ENCODE measurements around the gene CNN3.

The CNN3 gene

GRCh38 chr1:94961988-94962387, 35.1 kb upstream of the CNN3 start:
- 96 to 97% methylated on average over 1 to 2 of the region's 3 CpGs for WGBS, 2 experiments
- no peaks in the 10 kb centered on the region for H3K9me3 ChIP-seq (ENCODE audit: control insufficient read depth, low read length)
- no peaks in the 10 kb centered on the region for H3K27me3 ChIP-seq (ENCODE audit: control insufficient read depth, insufficient read depth, low read length, poor library complexity, severe bottlenecking)
- no peaks in the 10 kb centered on the region for H3K4me1 ChIP-seq (ENCODE audit: control insufficient read depth, insufficient read depth, low read length)
- H3K36me3 ChIP-seq (ENCODE audit: control insufficient read depth, insufficient read depth, low read length), result no peaks in the 10 kb centered on the region
- no peak overlapping the region for H3K27ac ChIP-seq (ENCODE audit: insufficient read depth, low read depth, low read length, poor library complexity, severe bottlenecking)
- H3K4me3 ChIP-seq (ENCODE audit: insufficient read depth, low read depth, low read length), result no peak overlapping the region

- no peaks in the 10 kb centered on the region for H3K27me3 ChIP-seq (ENCODE audit: control insufficient read depth, insufficient read depth, low read length, poor library complexity, severe bottlenecking)
Measured at GRCh38 chr1:94961582-94961981, 34.7 kb upstream of the CNN3 start.

GRCh38 chr1:94958081-94958480, 31.2 kb upstream of the CNN3 start:
- H3K36me3 ChIP-seq (ENCODE audit: control insufficient read depth, insufficient read depth, low read length), result no peaks in the 10 kb centered on the region
- 93 to 100% methylated on average over 1 of the region's 1 CpG for WGBS, 2 experiments
- no peaks in the 10 kb centered on the region for H3K9me3 ChIP-seq (ENCODE audit: control insufficient read depth, low read length)
- no peak overlapping the region for H3K4me3 ChIP-seq (ENCODE audit: insufficient read depth, low read depth, low read length)
- H3K4me1 ChIP-seq (ENCODE audit: control insufficient read depth, insufficient read depth, low read length), result peaks cover 17% of the 10 kb centered on the region
- no peak overlapping the region for H3K27ac ChIP-seq (ENCODE audit: insufficient read depth, low read depth, low read length, poor library complexity, severe bottlenecking)
- no peaks in the 10 kb centered on the region for H3K27me3 ChIP-seq (ENCODE audit: control insufficient read depth, insufficient read depth, low read length, poor library complexity, severe bottlenecking)

More at GRCh38 chr1:94961582-94961981, 34.7 kb upstream of the CNN3 start:
- H3K4me3 ChIP-seq (ENCODE audit: insufficient read depth, low read depth, low read length), result no peak overlapping the region
- H3K36me3 ChIP-seq (ENCODE audit: control insufficient read depth, insufficient read depth, low read length), result no peaks in the 10 kb centered on the region
- H3K27ac ChIP-seq (ENCODE audit: insufficient read depth, low read depth, low read length, poor library complexity, severe bottlenecking), result no peak overlapping the region
- no peaks in the 10 kb centered on the region for H3K9me3 ChIP-seq (ENCODE audit: control insufficient read depth, low read length)
- WGBS, 2 experiments, result 84 to 90% methylated on average over 6 to 7 of the region's 7 CpGs
- H3K4me1 ChIP-seq (ENCODE audit: control insufficient read depth, insufficient read depth, low read length), result no peaks in the 10 kb centered on the region

- H3K27me3 ChIP-seq (ENCODE audit: control insufficient read depth, insufficient read depth, low read length, poor library complexity, severe bottlenecking), result no peaks in the 10 kb centered on the region
- H3K4me1 ChIP-seq (ENCODE audit: control insufficient read depth, insufficient read depth, low read length), result peaks cover 17% of the 10 kb centered on the region
- 83 to 86% methylated on average over 6 of the region's 6 CpGs for WGBS, 2 experiments
- no peaks in the 10 kb centered on the region for H3K9me3 ChIP-seq (ENCODE audit: control insufficient read depth, low read length)
- H3K4me3 ChIP-seq (ENCODE audit: insufficient read depth, low read depth, low read length), result no peak overlapping the region
- no peaks in the 10 kb centered on the region for H3K36me3 ChIP-seq (ENCODE audit: control insufficient read depth, insufficient read depth, low read length)
- no peak overlapping the region for H3K27ac ChIP-seq (ENCODE audit: insufficient read depth, low read depth, low read length, poor library complexity, severe bottlenecking)
Measured at GRCh38 chr1:94955767-94956632, 29.1 kb upstream of the CNN3 start.

DNA sequence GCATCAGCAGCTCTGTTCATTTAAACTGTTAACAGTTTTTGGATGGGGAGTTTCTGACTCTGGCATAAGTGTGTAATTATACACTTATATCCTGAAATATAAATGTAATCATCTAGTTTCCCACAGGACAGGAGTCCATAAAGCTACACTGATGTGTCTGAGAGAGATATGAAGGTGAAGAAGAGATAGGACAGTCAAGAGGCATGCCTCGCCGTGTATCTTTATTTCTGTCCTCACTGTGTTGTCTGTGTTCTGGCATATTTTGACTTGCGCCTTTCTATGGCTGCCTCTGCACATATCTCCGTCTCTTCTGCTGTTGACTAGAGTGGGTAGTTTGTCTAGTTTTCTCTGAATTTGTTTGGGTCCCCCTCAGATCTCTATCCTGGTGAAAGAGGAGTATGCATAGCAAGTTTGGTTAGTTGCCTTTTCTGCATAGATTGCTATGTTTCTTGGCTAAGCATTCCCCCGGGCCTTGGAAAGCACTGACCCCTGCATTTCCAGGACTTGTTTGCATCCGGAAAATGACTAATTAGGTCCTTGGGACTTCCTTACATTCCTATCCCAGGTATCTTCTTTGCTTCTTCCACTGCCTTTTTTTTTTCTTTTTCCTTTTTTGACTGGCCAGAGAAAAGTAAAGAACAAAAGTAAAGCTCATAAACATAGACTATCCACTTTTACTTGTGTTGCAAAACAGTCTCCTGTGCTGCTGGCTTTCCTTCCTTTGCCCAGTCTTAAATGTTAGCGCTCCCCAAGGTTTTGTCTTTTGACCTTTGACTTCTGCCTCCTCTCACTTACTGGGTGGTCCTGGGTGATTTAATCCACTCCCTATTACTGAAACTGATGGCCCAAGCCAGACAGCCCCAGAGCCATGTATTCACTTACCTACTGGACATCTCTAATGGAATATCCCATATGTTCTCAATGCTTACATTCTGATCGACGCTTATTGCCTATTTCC, 27.6 kb upstream of the CNN3 start:
- peaks cover 17% of the 10 kb centered on the region for H3K4me1 ChIP-seq (ENCODE audit: control insufficient read depth, insufficient read depth, low read length)
- no peaks in the 10 kb centered on the region for H3K36me3 ChIP-seq (ENCODE audit: control insufficient read depth, insufficient read depth, low read length)
- no peaks in the 10 kb centered on the region for H3K9me3 ChIP-seq (ENCODE audit: control insufficient read depth, low read length)
- WGBS, 2 experiments, result 75 to 77% methylated on average over 9 of the region's 9 CpGs
- H3K27ac ChIP-seq (ENCODE audit: insufficient read depth, low read depth, low read length, poor library complexity, severe bottlenecking), result peak overlapping the region; percentile 26
- H3K27me3 ChIP-seq (ENCODE audit: control insufficient read depth, insufficient read depth, low read length, poor library complexity, severe bottlenecking), result no peaks in the 10 kb centered on the region
- H3K4me3 ChIP-seq (ENCODE audit: insufficient read depth, low read depth, low read length), result no peak overlapping the region

- 88 to 93% methylated on average over 6 of the region's 6 CpGs for WGBS, 2 experiments
- Histone ChIP-seq H3K4me3 (ENCODE audit: insufficient read depth, low read depth, low read length) (no peak overlapping the region), H3K27ac (ENCODE audit: insufficient read depth, low read depth, low read length, poor library complexity, severe bottlenecking) (no peak overlapping the region)
Measured at GRCh38 chr1:94953746-94954145, 26.8 kb upstream of the CNN3 start.

GRCh38 chr1:94953107-94953506, 26.2 kb upstream of the CNN3 start:
- Histone ChIP-seq H3K27ac (ENCODE audit: insufficient read depth, low read depth, low read length, poor library complexity, severe bottlenecking) (no peak overlapping the region), H3K36me3 (ENCODE audit: control insufficient read depth, insufficient read depth, low read length) (no peaks in the 10 kb centered on the region), H3K9me3 (ENCODE audit: control insufficient read depth, low read length) (no peaks in the 10 kb centered on the region), H3K4me1 (ENCODE audit: control insufficient read depth, insufficient read depth, low read length) (peaks cover 17% of the 10 kb centered on the region), H3K4me3 (ENCODE audit: insufficient read depth, low read depth, low read length) (no peak overlapping the region), H3K27me3 (ENCODE audit: control insufficient read depth, insufficient read depth, low read length, poor library complexity, severe bottlenecking) (no peaks in the 10 kb centered on the region)

More at GRCh38 chr1:94953746-94954145, 26.8 kb upstream of the CNN3 start:
- Histone ChIP-seq H3K4me1 (ENCODE audit: control insufficient read depth, insufficient read depth, low read length) (peaks cover 17% of the 10 kb centered on the region), H3K27me3 (ENCODE audit: control insufficient read depth, insufficient read depth, low read length, poor library complexity, severe bottlenecking) (no peaks in the 10 kb centered on the region), H3K36me3 (ENCODE audit: control insufficient read depth, insufficient read depth, low read length) (no peaks in the 10 kb centered on the region), H3K9me3 (ENCODE audit: control insufficient read depth, low read length) (no peaks in the 10 kb centered on the region)

- Histone ChIP-seq H3K9me3 (ENCODE audit: control insufficient read depth, low read length) (no peaks in the 10 kb centered on the region), H3K27me3 (ENCODE audit: control insufficient read depth, insufficient read depth, low read length, poor library complexity, severe bottlenecking) (no peaks in the 10 kb centered on the region), H3K27ac (ENCODE audit: insufficient read depth, low read depth, low read length, poor library complexity, severe bottlenecking) (no peak overlapping the region), H3K4me1 (ENCODE audit: control insufficient read depth, insufficient read depth, low read length) (peaks cover 17% of the 10 kb centered on the region), H3K36me3 (ENCODE audit: control insufficient read depth, insufficient read depth, low read length) (no peaks in the 10 kb centered on the region), H3K4me3 (ENCODE audit: insufficient read depth, low read depth, low read length) (no peak overlapping the region)
- WGBS, 2 experiments, result 92 to 95% methylated on average over 5 of the region's 5 CpGs
Measured at GRCh38 chr1:94952539-94952938, 25.6 kb upstream of the CNN3 start.

DNA sequence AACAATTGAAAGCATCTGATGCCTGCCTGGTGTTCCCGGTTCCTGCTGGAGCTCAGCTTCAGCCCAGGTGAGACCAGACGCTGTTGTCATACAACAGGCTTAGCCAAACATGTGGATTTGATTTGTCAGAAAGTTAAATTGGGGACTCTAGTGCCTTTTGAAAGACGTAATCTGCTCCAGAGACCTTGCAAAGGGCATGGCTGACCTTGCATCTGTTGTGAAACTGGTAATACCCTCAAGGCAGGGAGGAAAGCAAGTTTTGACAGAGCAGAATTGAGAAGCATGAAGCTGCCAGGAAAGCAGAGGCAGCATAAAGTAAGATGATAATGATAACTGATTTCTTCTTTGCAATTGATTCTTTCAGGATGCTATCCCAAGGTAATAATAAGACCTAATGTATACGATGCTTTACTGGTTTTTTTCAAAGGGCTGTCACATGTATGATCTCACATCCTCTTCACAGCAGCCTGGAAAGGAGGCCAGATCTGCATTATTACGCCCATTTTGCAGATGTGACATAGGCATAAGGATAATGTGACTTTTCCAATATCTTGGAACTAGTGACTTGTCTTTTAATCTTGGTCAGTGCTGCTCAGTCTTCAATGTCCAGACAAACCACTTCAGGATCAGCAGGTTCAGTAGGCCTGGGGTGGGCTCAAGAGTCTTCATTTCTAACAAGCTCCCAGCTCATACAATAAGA, 24.7 kb upstream of the CNN3 start:
- WGBS, 2 experiments, result 93 to 94% methylated on average over 5 of the region's 5 CpGs
- no peaks in the 10 kb centered on the region for H3K27me3 ChIP-seq (ENCODE audit: control insufficient read depth, insufficient read depth, low read length, poor library complexity, severe bottlenecking)
- no peak overlapping the region for H3K4me3 ChIP-seq (ENCODE audit: insufficient read depth, low read depth, low read length)
- no peaks in the 10 kb centered on the region for H3K36me3 ChIP-seq (ENCODE audit: control insufficient read depth, insufficient read depth, low read length)
- no peaks in the 10 kb centered on the region for H3K9me3 ChIP-seq (ENCODE audit: control insufficient read depth, low read length)
- H3K27ac ChIP-seq (ENCODE audit: insufficient read depth, low read depth, low read length, poor library complexity, severe bottlenecking), result no peak overlapping the region
- H3K4me1 ChIP-seq (ENCODE audit: control insufficient read depth, insufficient read depth, low read length), result peaks cover 17% of the 10 kb centered on the region
